SW 1271 (cell line): ENCODE data around the gene GPC1.

Source experiments
- DNase-seq, 2 experiments: peaks; one replicate each; lab custom pipeline; 2025; lab: John Stamatoyannopoulos, UW

Gene GPC1

DNA sequence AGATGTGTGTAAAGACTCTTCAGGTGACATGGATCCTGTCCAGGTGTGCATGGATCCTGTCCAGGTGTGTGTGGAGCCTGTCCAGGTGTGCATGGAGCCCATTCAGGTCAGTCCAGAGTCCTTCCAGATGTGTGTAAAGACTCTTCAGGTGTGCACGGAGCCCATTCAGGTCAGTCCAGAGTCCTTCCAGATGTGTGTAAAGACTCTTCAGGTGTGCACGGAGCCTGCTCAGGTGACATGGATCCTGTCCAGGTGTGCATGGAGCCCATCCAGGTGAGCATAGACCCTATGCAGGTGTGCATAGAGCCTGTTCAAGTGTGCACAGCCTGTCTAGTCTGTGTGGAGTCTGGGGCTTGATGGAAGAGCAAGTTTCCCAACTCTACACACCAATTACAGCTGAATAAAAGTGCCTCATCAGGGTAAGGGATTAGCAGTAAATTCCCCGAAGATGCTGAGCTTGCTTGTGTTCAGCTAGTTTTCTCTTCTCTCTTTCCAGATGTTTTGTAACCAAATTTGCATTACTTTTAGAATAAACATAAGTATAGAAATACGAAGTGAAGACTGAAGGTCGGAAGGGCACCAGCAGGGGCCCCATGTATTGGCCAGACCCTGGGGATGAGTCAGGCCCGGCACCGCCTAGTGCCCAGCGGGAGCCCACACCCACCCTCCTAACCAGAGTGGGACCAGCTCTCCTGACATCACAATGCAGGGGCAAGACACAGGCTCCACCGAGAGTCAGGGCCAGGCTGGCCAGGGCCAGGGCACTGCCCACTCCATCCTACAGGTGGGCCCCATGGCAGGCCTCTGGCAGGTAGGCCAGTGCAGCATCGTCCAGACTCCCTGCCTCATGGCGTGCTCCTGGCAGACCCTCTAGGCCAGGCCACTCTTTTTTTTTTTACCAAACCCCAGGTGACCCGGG lies 38.6 kb upstream of the GPC1 start:
- no peak for DNase-seq

- no peak for DNase-seq
Observed at GRCh38 chr2:240397542-240397916, 37.9 kb upstream of the GPC1 start.

- DNase-seq = no peak
Observed at GRCh38 chr2:240397924-240398645, 37.4 kb upstream of the GPC1 start.

DNA sequence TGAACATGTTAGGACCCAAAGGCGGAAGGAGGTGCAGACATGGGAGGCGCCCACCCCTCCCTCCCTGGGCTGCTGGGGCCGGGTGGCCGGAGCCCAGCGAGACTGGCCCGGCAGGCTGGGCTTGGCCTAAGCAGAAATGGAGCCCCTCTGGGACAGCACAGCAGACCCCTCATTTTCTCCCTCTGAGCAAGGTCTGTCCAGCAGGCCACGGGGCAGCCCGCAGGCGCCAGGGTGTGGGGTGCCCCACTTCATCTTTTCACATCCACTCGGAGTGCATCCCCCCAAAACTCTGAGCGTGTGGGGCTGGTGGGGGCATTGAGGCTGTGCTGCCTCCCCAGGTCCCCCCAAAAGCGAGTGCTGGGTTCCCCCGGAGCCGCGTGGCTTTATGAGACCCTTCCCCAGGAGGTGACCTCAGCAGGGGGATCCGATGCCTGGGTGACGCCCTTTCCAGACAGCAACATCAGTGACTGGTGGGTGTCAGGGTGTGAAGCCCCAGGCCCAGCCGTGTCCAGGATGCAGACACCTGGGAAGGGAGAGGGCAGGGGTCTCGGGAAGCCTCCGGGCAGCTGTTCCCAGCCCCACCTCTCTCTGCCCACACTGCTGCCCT lies 36.7 kb upstream of the GPC1 start:
- DNase-seq = no peak

GRCh38 chr2:240399419-240400324 lies 35.8 kb upstream of the GPC1 start:
- no peak for DNase-seq

DNA sequence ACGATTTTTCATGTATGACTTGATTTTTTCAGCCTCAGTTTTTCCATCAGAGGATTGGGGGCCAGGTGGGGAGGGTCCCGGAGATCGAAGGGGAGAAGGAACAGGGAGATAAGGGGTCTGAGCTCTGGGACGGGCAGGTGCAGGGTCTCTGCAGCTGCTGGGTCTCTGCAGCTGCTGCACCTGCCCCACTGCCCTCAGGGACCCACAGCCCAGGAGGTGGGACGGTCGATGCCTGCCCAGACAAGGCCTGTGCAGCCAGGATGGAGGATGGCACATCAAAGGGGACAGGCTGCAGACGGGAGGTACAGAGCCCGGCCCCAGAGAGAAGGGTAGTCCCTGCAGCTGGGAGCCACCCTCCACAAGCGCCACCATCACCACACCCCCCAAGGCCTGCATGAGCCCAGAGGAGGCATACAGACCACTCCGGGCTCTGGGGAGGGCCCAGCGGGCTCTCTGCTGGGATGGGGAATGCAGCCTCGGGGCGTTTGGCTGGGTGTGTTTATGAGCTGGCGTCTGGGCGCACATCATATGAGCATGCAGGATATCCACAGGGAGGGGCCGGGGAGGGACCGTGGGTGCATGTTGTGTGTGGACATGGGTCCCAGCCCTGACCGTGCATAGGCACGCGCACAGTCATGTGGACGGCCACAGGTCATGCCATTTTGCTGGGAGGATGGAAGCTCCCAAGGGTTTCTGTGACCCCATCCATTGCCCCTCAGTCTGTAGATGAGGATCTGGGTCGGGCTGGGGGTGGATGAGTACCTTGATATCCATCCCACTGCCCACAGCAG lies 34.9 kb upstream of the GPC1 start:
- no peak for DNase-seq

DNA sequence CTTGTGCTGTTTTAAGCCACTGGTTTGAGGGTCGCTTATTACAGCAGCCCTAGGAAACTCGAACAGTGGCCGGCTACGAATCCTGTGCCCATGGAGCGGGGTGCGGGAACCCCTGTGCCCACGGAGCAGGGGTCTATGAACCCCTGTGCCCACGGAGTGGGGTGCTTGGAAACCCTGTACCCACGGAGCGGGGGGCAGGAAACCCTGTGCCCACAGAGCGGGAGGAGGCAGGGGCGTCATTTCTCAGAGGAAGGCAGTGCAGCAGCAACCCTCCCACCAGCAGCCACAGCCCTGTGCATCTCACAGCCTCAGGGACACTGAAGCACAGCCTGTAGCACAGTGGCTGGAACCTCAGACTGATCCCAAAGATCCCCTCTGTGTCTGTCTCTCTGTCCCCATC lies 34.2 kb upstream of the GPC1 start:
- DNase-seq = no peak

DNA sequence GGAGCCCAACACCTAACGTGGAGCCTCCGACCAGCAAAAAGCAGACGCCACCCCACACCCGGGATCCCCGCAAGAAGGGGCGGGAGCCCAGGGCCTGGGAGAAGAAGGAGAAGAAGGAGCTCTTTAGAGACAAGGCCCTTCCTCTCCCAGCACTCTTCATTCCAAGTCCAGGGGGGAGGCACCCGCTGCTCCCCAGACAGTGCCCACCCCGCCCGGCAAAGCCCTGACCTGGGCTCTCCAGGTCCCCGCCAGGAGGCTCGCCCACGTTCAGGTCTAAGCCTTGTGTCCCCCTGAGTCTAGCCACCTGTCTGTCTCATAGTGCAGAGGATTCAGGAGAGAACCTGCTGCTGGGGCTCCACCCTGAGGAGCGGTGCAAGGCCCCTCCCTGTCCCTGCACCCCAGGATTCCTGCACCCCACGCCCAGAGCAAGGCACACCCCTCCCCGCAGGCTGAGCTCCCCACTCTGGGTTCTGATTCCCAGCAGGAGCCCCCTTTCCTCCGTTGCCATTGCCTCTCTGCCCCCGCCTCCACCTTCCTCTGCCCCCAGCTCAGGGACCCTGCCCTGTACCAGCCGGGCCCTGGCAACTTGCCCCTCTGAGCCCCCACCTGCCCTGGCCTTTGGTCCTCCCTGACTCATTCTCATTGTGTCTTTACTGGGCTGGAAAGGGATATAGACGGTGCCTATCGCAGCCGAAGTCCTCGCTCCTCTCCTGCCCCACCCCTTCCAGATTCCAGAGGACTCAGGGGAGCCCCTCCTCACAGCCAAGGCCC lies 33.5 kb upstream of the GPC1 start:
- DNase-seq = no peak

- DNase-seq = no peak
Observed at GRCh38 chr2:240402566-240403272, 32.7 kb upstream of the GPC1 start.

DNA sequence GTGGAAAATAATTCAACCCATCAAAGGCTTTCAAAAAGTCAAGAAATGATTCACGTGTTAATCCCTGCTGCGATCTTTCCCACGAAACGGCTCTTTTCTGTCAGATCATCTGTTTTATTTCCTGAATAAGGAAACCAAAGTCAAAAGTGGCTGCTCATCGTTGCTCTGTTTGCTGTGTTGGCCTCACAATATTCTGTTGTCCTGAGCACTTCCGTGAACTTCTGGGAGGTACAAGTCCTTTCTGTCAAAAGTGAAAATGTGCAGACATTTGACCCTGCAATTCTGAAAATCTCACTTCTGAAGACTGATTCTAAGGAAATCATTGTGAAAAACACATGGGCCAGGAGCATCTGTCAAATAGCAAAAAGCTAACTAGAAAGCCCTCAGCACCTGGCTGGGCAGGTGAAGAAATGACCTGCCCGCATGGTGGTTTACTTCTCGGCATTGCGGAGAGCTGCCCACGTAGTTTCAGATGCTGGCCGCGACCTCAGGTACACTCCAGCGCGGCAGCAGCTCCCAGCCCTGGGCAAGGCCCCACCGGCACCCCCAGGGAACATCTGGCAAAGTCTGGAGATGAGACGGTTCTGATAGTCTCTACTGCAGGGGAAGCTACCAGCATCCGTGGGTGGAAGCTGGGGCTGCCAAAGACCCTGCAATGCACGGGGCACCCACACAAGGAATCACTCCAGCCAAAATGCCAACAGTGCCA lies 31.9 kb upstream of the GPC1 start:
- DNase-seq = no peak

- no peak for DNase-seq
Observed at GRCh38 chr2:240404174-240404852, 31.1 kb upstream of the GPC1 start.

GRCh38 chr2:240405133-240405532 lies 30.3 kb upstream of the GPC1 start:
- no peak for DNase-seq

GRCh38 chr2:240405684-240406313 lies 29.7 kb upstream of the GPC1 start:
- DNase-seq = no peak

DNA sequence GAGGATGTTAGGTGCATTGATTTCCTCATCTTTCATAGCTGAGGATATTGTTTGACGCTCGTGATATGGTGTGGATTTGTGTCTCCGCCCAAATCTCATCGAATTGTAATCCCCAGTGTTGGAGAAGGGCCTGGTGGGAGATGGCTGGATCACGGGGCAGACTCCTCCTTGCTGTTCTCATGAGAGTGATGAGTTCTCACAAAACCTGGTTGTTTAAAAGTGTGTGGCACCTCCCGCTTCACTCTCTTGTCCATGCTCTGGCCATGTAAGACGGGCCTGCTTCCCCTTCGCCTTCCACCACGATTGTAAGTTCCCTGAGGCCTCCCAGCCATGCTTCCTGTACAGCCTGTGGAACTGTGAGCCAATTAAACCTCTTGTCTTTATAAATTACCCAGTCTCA lies 28.4 kb upstream of the GPC1 start:
- DNase-seq = no peak

GRCh38 chr2:240410004-240410403 lies 25.5 kb upstream of the GPC1 start:
- no peak for DNase-seq

DNA sequence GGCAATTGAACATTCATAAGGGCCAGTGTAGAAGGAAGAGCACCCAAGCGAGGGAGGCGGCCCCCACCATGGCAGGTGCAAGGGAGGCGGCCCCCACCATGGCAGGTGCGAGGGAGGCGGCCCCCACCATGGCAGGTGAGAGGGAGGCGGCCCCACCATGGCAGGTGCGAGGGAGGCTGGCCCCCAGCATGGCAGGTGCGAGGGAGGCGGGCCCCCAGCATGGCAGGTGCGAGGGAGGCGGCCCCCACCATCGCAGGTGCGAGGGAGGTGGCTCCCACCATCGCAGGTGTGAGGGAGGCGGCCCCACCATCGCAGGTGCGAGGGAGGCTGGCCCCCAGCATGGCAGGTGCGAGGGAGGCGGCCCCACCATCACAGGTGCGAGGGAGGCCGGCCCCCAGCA lies 24.7 kb upstream of the GPC1 start:
- no peak for DNase-seq

GRCh38 chr2:240411261-240412160 lies 24.0 kb upstream of the GPC1 start:
- no peak for DNase-seq
